Trophoblast cell (in vitro differentiated cells and primary cell): ENCODE measurements around the gene TSPAN2.
A peak's percentile ranks its signal among the peaks of the same experiment; 100 is the strongest.

Experiments
- DNase-seq, 2 donors: peaks; one replicate each; pipeline ENCODE4 v3.0.0-alpha.2; 2016
- H2AFZ ChIP-seq: 2 replicates; pipeline ENCODE4 v1.6.1; 2013; ENCODE audit warnings: low read length, moderate library complexity, mild to moderate bottlenecking; ENCODE audit not compliant: insufficient read depth, poor library complexity
- H2AK5ac ChIP-seq: 2 replicates; pipeline ENCODE4 v1.6.1; 2013; ENCODE audit warnings: mild to moderate bottlenecking, low read length
- H2BK120ac ChIP-seq: 2 replicates; pipeline ENCODE4 v1.6.1; 2013; ENCODE audit warnings: low read length, mild to moderate bottlenecking, moderate library complexity; ENCODE audit not compliant: insufficient read depth, poor library complexity
- H2BK12ac ChIP-seq: 2 replicates; pipeline ENCODE4 v1.6.1; 2013; ENCODE audit warnings: mild to moderate bottlenecking, low read length, moderate library complexity
- H2BK5ac ChIP-seq: 2 replicates; pipeline ENCODE4 v1.6.1; 2013; ENCODE audit warnings: low read length, low read depth, moderate library complexity, mild to moderate bottlenecking; ENCODE audit not compliant: poor library complexity
- H3K14ac ChIP-seq: 2 replicates; pipeline ENCODE4 v1.6.1; 2013; ENCODE audit warnings: mild to moderate bottlenecking, low read length
- H3K18ac ChIP-seq: 2 replicates; pipeline ENCODE4 v1.6.1; 2013; ENCODE audit warnings: mild to moderate bottlenecking, low read length
- H3K23ac ChIP-seq: 2 replicates; pipeline ENCODE4 v1.6.1; 2013; ENCODE audit warnings: low read length
- H3K27ac ChIP-seq: 2 replicates; pipeline ENCODE4 v1.5.1; 2013; ENCODE audit warnings: low read depth, mild to moderate bottlenecking, inconsistent platforms, low read length, moderate library complexity
- H3K27me3 ChIP-seq: 2 replicates; pipeline ENCODE4 v1.6.1; 2013; ENCODE audit warnings: inconsistent platforms, mild to moderate bottlenecking, low read length, moderate library complexity; ENCODE audit not compliant: insufficient read depth
- H3K36me3 ChIP-seq, 2 experiments: 1 replicate in 1 of 2; 2 replicates in 1 of 2; pipeline ENCODE4 v1.6.1; 2013; ENCODE audit warnings: low read length in 2 of 2, mild to moderate bottlenecking in 2 of 2, moderate library complexity in 1 of 2; ENCODE audit not compliant: insufficient read depth in 2 of 2, control insufficient read depth in 1 of 2
- H3K4ac ChIP-seq: 2 replicates; pipeline ENCODE4 v1.6.1; 2013; ENCODE audit warnings: low read depth, mild to moderate bottlenecking, low read length, moderate library complexity
- H3K4me1 ChIP-seq, 2 experiments: 1 replicate in 1 of 2; 2 replicates in 1 of 2; pipeline ENCODE4 v1.6.1; 2013; ENCODE audit warnings: low read length in 2 of 2, mild to moderate bottlenecking in 2 of 2, moderate library complexity in 1 of 2; ENCODE audit not compliant: insufficient read depth in 2 of 2, control insufficient read depth in 1 of 2
- H3K4me2 ChIP-seq: 2 replicates; pipeline ENCODE4 v1.6.1; 2013; ENCODE audit warnings: inconsistent platforms, mild to moderate bottlenecking, low read length, moderate library complexity
- H3K4me3 ChIP-seq: 2 replicates; pipeline ENCODE4 v1.5.1; 2013; ENCODE audit warnings: mild to moderate bottlenecking, low read depth, low read length, inconsistent platforms
- H3K79me1 ChIP-seq: one replicate; pipeline ENCODE4 v1.6.1; 2013; ENCODE audit warnings: low read length
- H3K79me2 ChIP-seq: 2 replicates; pipeline ENCODE4 v1.6.1; 2013; ENCODE audit warnings: low read length, mild to moderate bottlenecking; ENCODE audit not compliant: control insufficient read depth, insufficient read depth, poor library complexity
- H3K9ac ChIP-seq: 2 replicates; pipeline ENCODE4 v1.6.1; 2013; ENCODE audit warnings: mild to moderate bottlenecking, low read length
- H3K9me3 ChIP-seq: 2 replicates; pipeline ENCODE4 v1.6.1; 2013; ENCODE audit warnings: low read depth, mild to moderate bottlenecking, control low read depth, inconsistent platforms, low read length; ENCODE audit not compliant: insufficient read depth
- H4K12ac ChIP-seq: 2 replicates; pipeline ENCODE4 v1.6.1; 2013; ENCODE audit warnings: low read depth, mild to moderate bottlenecking, low read length, moderate library complexity
- H4K8ac ChIP-seq: 2 replicates; pipeline ENCODE4 v1.6.1; 2013; ENCODE audit warnings: low read depth, mild to moderate bottlenecking, low read length, moderate library complexity
- H4K91ac ChIP-seq: one replicate; pipeline ENCODE4 v1.6.1; 2013; ENCODE audit warnings: low read depth, mild to moderate bottlenecking, low read length, moderate library complexity
- WGBS: extraction: QIAGEN DNeasy Blood & Tissue Kit; methylation state at CpG from one replicate; pipeline ENCODE4 v1.1.7; 2013; ENCODE audit warnings: missing lambda C conversion rate; ENCODE audit not compliant: insufficient read length, insufficient coverage; ENCODE audit errors: extremely low coverage; 5-methylcytosine and 5-hydroxymethylcytosine counted together

The TSPAN2 gene

DNA sequence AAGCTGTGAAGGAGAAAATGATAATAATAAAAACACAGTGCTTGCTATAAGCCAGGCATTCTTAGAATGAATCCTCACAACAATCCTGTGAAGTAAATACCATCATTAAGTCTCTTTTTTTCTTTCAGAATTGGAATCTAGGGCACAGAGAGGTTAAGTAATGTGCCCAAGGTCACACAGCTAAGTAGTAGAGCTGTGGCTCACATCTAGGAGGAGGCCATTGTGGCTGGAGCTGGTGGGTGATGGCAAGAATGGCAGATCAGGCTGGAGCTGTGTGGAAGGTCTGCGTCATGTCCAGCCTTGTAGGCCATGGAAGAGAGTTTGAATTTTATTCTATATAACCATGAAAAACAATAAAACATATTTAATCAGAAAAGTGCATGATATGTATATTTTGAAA is 38.2 kb upstream of the TSPAN2 start:
- Histone ChIP-seq H2AFZ (no peak overlapping the region), H4K8ac (no peak overlapping the region), H3K23ac (no peak overlapping the region), H3K4me2 (no peak overlapping the region), H3K27me3 (no peaks in the 10 kb centered on the region), H3K9me3 (no peaks in the 10 kb centered on the region), H2AK5ac (no peak overlapping the region), H3K4ac (no peak overlapping the region), H2BK120ac (no peak overlapping the region), H3K18ac (no peak overlapping the region), H4K91ac (no peak overlapping the region), H3K4me1 (peaks cover 6 to 13% of the 10 kb centered on the region in 2 experiments), H3K9ac (no peak overlapping the region), H3K79me1 (no peaks in the 10 kb centered on the region), H3K4me3 (no peak overlapping the region), H3K79me2 (no peaks in the 10 kb centered on the region), H3K36me3 (no peaks in the 10 kb centered on the region), H4K12ac (no peak overlapping the region), H2BK12ac (no peak overlapping the region), H2BK5ac (no peak overlapping the region), H3K14ac (no peak overlapping the region), H3K27ac (no peak overlapping the region)
- DNase-seq = no peak
- WGBS = no CpG with 5 or more reads among the region's 1 CpG

DNA sequence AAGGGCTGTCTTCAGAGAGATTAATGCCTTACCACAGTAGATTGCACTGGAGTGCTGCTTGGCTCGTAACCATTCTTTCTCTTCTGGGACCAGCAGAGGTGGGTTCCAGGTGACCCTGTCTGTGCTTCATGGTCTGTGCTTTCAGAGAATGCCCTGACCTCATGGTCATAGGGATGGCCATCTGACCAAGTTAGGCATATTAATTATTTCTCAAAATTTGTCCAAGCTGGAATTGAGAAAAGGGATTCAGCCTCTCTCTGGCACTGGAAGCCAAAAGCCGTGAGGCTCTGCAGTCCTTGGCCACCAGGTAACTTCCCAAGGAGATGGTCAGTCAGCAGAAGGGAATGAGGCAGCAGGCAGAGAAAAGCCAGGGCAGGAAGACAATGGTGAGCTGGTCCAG is 37.2 kb upstream of the TSPAN2 start:
- Histone ChIP-seq H3K4ac (no peak overlapping the region), H3K27ac (no peak overlapping the region), H3K4me3 (no peak overlapping the region), H3K4me2 (no peak overlapping the region), H2AK5ac (no peak overlapping the region), H4K91ac (no peak overlapping the region), H3K79me2 (no peaks in the 10 kb centered on the region), H2BK120ac (no peak overlapping the region), H3K14ac (no peak overlapping the region), H2AFZ (no peak overlapping the region), H2BK12ac (no peak overlapping the region), H3K4me1 (peaks cover 6 to 13% of the 10 kb centered on the region in 2 experiments), H4K8ac (no peak overlapping the region), H3K36me3 (no peaks in the 10 kb centered on the region), H2BK5ac (no peak overlapping the region), H3K9ac (no peak overlapping the region), H3K18ac (no peak overlapping the region), H3K27me3 (no peaks in the 10 kb centered on the region), H3K79me1 (no peaks in the 10 kb centered on the region), H3K9me3 (no peaks in the 10 kb centered on the region), H3K23ac (no peak overlapping the region), H4K12ac (no peak overlapping the region)
- no CpG with 5 or more reads among the region's 2 CpGs for WGBS
- no peak for DNase-seq

DNA sequence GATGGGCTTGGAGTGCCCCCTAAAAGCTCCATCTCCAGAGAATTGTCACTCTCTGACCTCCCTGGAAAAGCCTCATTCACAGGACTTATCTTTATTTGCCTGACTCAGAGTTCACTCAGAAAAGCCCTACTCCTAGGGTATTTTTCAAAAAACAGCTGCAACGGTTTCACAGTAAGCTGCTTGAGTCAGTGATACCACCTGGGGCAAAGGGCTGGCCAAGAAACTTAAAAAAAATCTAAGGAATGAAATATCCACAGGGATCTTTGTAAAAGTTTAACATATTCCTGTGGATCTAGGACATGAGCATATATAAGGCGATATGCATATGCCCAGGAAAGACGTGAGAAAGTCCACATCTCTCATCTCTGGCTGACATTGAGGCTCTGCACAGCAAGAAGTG is 33.8 kb upstream of the TSPAN2 start:
- no peak overlapping the region for H3K27ac ChIP-seq
- H3K9me3 ChIP-seq = peaks cover 5% of the 10 kb centered on the region
- H2BK5ac ChIP-seq = no peak overlapping the region
- no peaks in the 10 kb centered on the region for H3K36me3 ChIP-seq
- no peak overlapping the region for H2BK120ac ChIP-seq
- no peaks in the 10 kb centered on the region for H3K79me2 ChIP-seq
- H3K4me2 ChIP-seq = no peak overlapping the region
- no peak overlapping the region for H2AFZ ChIP-seq
- H3K23ac ChIP-seq = no peak overlapping the region
- no CpG with 5 or more reads among the region's 3 CpGs for WGBS
- H3K9ac ChIP-seq = no peak overlapping the region
- no peak overlapping the region for H3K18ac ChIP-seq
- no peak overlapping the region for H3K4me3 ChIP-seq
- H4K91ac ChIP-seq = no peak overlapping the region
- H3K14ac ChIP-seq = no peak overlapping the region
- H3K4ac ChIP-seq = no peak overlapping the region
- H2BK12ac ChIP-seq = no peak overlapping the region
- peaks cover 0 to 2% of the 10 kb centered on the region in 2 experiments for H3K4me1 ChIP-seq
- H2AK5ac ChIP-seq = no peak overlapping the region
- H4K8ac ChIP-seq = no peak overlapping the region
- no peak overlapping the region for H4K12ac ChIP-seq
- no peaks in the 10 kb centered on the region for H3K27me3 ChIP-seq
- no peaks in the 10 kb centered on the region for H3K79me1 ChIP-seq
- DNase-seq = peak; percentile 70 to 77

DNA sequence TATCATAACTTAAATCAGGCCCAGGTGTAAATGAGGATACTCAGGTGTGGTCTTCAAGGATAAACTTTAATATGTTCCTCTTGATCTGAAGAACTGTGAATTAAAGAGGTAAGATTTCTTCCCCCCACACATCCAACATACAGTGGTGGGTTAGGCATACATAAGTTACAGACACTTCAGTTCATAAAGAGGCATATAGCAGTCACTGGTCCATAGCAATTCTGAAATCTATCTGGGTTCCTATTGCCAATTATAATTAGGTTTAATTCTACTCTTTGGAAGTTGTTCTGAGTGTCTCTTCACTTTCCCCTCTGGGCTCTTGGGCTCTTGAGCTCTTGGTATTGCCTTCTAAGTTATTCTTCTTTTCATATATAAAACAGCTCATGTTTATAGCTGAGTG is 32.5 kb upstream of the TSPAN2 start:
- no peak overlapping the region for H4K91ac ChIP-seq
- no peak for DNase-seq
- H3K36me3 ChIP-seq = no peaks in the 10 kb centered on the region
- H3K4me2 ChIP-seq = no peak overlapping the region
- H3K23ac ChIP-seq = no peak overlapping the region
- no peak overlapping the region for H3K9ac ChIP-seq
- H3K4me1 ChIP-seq = peaks cover 0 to 8% of the 10 kb centered on the region in 2 experiments
- no peak overlapping the region for H3K4ac ChIP-seq
- no peaks in the 10 kb centered on the region for H3K27me3 ChIP-seq
- no peak overlapping the region for H4K8ac ChIP-seq
- H3K9me3 ChIP-seq = peaks cover 5% of the 10 kb centered on the region
- H3K27ac ChIP-seq = no peak overlapping the region
- no peaks in the 10 kb centered on the region for H3K79me2 ChIP-seq
- H3K18ac ChIP-seq = no peak overlapping the region
- no peak overlapping the region for H3K14ac ChIP-seq
- no peak overlapping the region for H3K4me3 ChIP-seq
- H2BK5ac ChIP-seq = no peak overlapping the region
- H2AK5ac ChIP-seq = no peak overlapping the region
- H2BK120ac ChIP-seq = no peak overlapping the region
- peaks cover 3% of the 10 kb centered on the region for H3K79me1 ChIP-seq
- H4K12ac ChIP-seq = no peak overlapping the region
- no peak overlapping the region for H2AFZ ChIP-seq
- H2BK12ac ChIP-seq = no peak overlapping the region
